Measurements from ENCODE around the gene UBE2V1. TPM values are rescaled to one million over a fixed set of nuclear protein-coding genes. Genes with fewer than 3 reads are reported as not detected.

UBE2V1 gene
- total RNA-seq, 1 experiment from 2014 or later: 105 TPM

GRCh38 chr20:50052550-50053361 is 60.2 kb downstream of the UBE2V1 start:
- no peak for DNase-seq (ENCODE audit: extremely low read depth, low read depth)

DNA sequence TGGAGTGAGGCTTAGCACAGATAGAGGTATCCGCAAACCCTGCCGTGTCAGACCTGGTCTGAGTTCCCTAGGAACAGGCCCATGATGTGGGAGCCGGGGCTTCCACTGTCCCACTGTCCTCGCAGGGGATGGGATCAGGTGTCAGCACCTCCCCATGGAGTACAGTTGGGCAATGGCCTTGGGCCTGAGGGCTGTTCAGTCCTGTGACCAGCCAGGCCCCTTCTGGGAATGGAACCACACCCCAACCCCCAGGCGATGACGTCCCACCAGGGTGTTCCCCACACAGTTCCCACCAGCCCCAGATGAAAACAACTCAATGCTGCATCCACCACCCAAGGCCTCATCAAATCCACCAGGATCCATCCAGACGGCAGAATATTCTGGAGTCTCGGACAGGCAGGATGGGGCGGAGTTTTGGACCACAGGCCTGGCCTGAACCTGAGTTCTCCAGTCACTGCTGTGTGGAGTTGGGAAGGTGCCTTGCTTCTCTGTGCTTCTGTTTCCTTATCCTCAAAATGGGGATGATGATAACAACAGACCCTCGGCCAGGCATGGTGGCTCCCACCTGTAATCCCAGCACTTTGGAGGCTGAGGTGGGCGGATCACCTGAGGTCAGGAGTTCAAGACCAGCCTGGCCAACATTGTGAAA is 62.2 kb downstream of the UBE2V1 start:
- DNase-seq (ENCODE audit: extremely low read depth, low read depth): no peak

- DNase-seq (ENCODE audit: extremely low read depth, low read depth): no peak
These were observed 62.7 kb downstream of the UBE2V1 start for GRCh38 chr20:50050214-50050613.

DNA sequence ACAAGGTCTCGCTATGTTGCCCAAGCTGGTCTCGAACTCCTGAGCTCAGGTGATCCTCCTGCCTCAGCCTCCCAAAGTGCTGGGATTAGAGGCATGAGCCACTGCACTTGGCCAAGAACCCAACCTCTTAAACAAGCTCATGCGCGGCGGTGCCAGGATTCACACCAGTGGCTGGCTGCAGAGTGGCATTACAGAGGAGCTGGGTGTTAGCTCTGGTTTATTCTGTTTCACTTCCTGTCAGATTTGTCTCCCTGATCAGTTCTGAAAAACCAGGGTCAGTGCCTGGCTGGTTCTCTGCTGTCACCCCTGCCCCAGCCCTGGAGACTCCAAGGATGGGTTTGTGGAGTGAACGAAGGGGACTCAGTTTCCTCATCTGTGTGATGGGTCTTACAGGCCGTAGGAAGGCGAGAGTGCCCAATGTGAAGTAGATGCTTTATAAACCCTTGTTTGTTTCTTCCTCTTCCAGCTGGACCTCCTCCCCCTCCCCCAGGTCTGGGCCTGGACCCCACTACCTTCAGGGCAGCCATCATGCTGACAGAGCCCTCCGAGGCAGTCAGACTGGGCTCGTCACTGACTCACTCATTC is 63.4 kb downstream of the UBE2V1 start:
- no peak for DNase-seq (ENCODE audit: extremely low read depth, low read depth)

GRCh38 chr20:50048420-50049166 is 64.4 kb downstream of the UBE2V1 start:
- no peak for DNase-seq (ENCODE audit: extremely low read depth, low read depth)

DNA sequence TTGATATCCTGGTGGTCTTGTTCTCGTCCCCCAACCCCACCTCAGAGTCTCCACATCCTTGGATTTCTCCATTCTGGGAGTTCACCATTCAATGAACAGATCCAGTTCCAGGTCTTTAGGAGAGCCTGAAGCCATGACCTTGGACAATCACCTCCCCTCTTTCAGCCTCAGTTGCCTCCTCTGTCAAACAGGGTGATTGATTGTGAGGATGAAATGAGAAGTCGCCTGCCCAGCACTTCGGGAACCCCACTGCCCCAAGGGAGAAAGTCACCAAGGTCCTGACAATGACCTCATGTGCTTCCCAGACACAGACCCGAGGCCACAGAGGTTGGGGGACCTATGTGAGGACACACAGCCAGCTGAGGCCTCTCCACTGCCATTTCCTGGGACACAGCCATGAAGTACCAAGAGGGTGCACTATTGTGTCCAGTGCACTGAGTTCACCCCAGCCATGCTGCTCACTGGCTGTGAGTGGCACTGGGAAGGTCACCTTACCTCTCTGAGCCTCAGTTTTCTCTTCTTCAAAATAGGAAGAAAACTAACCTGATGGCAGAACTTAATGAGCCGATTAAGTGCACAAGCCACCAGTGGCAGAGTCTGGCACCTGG is 68.5 kb downstream of the UBE2V1 start:
- no peak for DNase-seq (ENCODE audit: extremely low read depth, low read depth)

DNA sequence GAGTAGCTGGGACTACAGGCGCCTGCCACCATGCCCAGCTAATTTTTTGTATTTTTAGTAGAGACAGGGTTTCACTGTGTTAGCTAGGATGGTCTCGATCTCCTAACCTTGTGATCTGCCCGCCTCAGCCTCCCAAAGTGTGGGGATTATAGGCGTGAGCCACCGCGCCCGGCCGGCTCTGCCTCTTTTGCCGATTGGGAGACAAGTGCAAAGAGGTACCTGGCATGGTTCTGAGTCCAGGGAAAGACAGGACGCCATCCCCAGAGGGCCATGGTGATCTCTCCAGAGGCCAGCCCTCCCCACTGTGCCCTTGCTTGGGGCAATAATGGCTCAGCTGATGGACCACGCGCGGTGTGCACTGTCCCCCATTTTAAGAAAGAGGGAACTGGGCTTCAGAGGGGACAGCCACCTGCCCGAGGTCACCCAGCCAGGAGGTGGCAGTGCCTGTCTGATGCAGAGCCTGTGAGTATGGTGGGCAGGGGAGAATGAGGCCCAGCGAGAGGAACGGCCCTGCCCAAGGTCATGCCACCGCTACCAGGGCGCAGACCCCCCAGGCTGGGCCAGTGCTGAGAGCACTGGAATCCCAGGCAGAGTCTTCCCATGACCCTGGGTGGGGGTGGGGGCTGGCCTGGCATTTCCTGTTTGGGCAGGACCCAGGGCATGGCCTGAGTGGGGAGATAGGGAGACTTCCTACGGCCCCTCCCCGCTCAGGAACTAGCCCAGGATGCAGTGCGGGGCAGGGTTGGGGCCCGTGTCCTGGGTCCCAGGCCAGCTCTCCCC is 69.2 kb downstream of the UBE2V1 start:
- DNase-seq (ENCODE audit: extremely low read depth, low read depth): no peak

DNA sequence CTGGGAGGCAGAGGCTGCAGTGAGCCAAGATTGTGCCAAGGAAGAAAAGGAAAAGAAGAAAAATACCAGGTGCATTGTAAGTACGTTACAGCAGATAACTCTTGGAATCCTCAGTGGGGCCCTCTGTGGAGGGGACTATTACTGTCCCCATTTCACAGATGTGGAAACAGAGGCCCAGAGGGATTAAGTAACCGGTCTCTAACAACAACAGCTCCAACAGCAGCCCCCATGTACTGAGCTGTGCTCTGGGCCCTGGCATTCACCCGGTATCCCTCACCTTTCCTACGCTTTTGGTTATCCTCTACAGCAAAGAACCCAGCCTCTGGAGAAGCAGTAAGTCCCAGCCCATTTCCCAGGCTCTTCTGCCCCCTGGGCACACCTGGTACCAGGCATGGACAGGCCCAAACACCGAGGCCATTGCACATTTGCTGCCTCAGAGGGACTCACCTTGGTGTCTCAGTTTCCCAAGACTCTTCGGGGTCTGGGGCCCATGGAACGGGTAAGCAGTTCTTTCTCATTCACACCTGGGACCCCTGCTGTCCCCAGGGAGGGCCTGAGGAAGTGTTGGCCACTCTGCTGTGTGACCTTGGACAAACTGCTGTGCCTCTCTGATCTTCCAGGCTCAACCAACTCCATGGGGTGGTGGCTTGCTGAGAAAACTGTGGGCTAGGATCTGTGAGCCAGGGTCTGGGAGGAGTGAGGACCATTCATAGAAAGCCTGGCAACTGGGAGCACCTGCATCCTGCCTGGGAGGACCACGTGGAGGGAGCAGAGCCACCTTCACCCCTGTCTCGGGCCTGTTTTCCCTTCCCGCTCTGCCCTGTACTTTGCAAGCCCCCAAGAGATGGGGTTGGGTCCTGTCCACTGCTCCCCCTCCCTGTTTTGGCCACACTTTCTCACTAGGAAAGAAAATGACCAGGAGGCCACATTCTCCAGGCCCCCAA is 70.3 kb downstream of the UBE2V1 start:
- no peak for DNase-seq (ENCODE audit: extremely low read depth, low read depth)

- no peak for DNase-seq (ENCODE audit: extremely low read depth, low read depth)
These were observed 71.6 kb downstream of the UBE2V1 start for GRCh38 chr20:50041246-50041873.

DNA sequence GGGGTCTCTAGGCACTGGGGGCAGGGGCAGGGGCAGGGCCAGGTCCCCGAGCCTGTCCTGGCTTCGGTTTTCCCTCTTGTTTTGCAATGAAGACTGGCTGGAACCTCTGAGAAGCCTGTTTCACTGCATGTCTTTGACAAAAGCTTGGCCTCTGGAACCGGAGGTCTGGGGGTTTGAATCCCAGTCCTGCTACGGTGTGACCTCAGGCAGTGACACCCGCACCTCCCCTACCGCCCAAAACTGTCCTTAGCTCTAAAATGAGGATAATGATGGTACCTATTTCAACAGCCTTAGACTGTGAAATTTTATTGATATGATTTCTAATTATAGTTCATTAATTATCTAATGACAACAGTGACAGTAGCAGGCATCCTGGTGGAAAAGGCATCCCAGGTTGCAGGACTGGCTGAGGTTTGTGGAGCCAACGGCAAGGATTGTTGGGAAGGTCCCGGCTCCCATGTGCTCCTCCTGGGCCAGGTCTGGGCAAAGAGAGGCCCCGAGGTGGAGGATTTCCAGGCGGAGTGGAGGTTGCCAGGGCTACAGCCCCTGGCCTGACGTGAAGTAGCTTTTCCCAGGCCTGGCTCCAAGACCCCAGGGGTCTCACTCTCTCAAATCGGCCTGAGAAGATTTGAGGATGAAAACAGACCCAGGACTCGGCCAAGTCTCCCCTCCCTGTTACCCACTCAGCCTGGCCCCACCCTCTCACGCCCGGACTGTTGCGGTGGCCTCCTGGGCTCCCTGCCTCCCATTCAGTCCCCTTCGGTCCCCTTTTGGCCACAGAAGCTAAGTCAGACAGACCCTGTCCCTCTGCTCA is 72.3 kb downstream of the UBE2V1 start:
- no peak for DNase-seq (ENCODE audit: extremely low read depth, low read depth)

GRCh38 chr20:50039706-50040431 is 73.1 kb downstream of the UBE2V1 start:
- no peak for DNase-seq (ENCODE audit: extremely low read depth, low read depth)

DNA sequence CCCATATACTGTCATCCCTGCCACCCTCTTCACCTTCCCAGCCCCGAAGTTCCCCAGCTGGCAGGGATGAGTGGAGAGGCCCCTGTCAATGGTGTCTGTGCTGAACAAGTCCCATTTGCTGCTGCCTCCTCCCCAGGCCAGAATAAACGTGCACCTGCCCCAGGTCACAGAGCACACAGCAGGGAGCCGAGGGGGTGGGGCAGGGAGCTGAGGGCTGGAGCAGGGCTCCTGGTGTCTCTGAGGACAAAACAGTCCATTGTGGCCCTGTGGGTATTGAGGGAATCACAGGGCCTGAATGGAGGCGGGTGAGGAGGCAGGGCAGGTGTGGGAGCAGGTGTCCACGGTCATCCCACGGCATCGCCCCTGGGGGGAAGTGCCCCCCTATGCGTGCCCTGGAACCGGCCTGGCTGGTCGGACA is 74.4 kb downstream of the UBE2V1 start:
- no peak for DNase-seq (ENCODE audit: extremely low read depth, low read depth)

DNA sequence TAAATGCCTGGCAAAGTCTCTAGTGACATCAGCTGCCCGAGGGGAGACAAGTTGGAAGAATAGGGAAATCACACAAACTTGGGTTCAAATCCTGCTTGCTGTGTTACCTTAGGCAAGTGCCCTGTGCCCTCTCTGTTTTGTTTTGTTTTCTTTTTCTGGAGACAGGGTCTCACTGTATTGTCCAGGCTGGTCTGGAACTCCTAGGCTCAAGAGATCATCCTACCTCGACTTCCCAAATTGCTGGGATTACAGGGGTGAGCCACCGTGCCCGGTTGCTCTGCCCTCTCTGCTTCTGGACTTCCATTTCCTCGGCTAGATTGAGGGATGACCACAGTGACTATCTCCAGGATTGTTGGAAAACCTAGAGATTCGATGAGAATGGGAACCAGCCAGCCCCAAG is 74.8 kb downstream of the UBE2V1 start:
- DNase-seq (ENCODE audit: extremely low read depth, low read depth): no peak

GRCh38 chr20:50037575-50037974 is 75.4 kb downstream of the UBE2V1 start:
- DNase-seq (ENCODE audit: extremely low read depth, low read depth): no peak

GRCh38 chr20:50037123-50037522 is 75.8 kb downstream of the UBE2V1 start:
- no peak for DNase-seq (ENCODE audit: extremely low read depth, low read depth)

DNA sequence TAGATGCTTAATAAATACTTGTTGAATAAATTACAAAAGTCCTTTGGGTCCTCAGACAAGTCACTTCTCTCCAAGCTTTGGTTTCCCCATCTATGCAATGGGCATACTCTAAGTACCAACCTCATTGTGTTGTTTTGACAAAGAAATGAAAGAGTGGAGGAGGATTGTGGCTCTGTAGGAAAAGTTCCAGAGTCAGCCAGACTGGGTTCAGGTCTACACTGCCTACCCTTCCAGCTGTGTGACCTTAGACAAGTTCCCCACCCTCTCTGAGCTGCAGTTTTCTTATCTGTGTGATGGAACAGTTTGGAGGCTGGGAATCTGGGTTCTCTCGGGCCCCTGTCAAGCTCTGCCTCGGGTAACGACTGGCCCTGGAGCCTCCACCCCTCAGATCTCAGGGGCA is 76.2 kb downstream of the UBE2V1 start:
- DNase-seq (ENCODE audit: extremely low read depth, low read depth): no peak
